Natural killer cell (primary cell): ENCODE data around the gene TANGO6. TPM values are rescaled to one million over a fixed set of nuclear protein-coding genes. Genes with fewer than 3 reads are reported as not detected.

Experiments used
- ATAC-seq, 3 donors: fragments of 150-1000 bp in 2 of 3; fragments of 200-7000 bp in 1 of 3; cut with Tn5 transposase; 1 replicate in 1 of 3; 2 replicates in 2 of 3; pipeline ENCODE4 v1.10.0; 2021; ENCODE audit warnings: mild to moderate bottlenecking in 2 of 3, moderate library complexity in 2 of 3
- DNase-seq, 2 donors: peaks; one replicate each; pipeline versions ENCODE4 v3.0.0 to v3.0.0-alpha.2; 2013 to 2021; ENCODE audit warnings: mixed read lengths in 1 of 2
- H3K27ac ChIP-seq: one replicate; pipeline ENCODE4 v1.5.1; 2013; ENCODE audit warnings: mild to moderate bottlenecking, low read length
- H3K27me3 ChIP-seq: one replicate; pipeline ENCODE4 v1.6.1; 2013; ENCODE audit warnings: low read length; ENCODE audit not compliant: control insufficient read depth, insufficient read depth
- H3K36me3 ChIP-seq: one replicate; pipeline ENCODE4 v1.6.1; 2013; ENCODE audit warnings: low read length; ENCODE audit not compliant: control insufficient read depth, insufficient read depth
- H3K4me1 ChIP-seq: one replicate; pipeline ENCODE4 v1.6.1; 2013; ENCODE audit warnings: low read length; ENCODE audit not compliant: control insufficient read depth, insufficient read depth
- H3K4me3 ChIP-seq: one replicate; pipeline ENCODE4 v1.5.1; 2013; ENCODE audit warnings: low read length
- H3K9me3 ChIP-seq: one replicate; pipeline ENCODE4 v1.6.1; 2013; ENCODE audit warnings: low read length; ENCODE audit not compliant: control insufficient read depth, insufficient read depth
- H3K27ac Mint-ChIP-seq, 2 donors: one replicate each; pipeline ENCODE4 v1.8.0; 2022; ENCODE audit warnings: mild to moderate bottlenecking in 2 of 2, mixed read lengths in 2 of 2, moderate library complexity in 1 of 2
- H3K27me3 Mint-ChIP-seq, 2 donors: one replicate each; pipeline ENCODE4 v1.8.0; 2022; ENCODE audit warnings: low read depth in 2 of 2, mixed read lengths in 2 of 2
- H3K36me3 Mint-ChIP-seq: one replicate; pipeline ENCODE4 v1.8.0; 2022; ENCODE audit warnings: mixed read lengths
- H3K4me1 Mint-ChIP-seq, 2 donors: one replicate each; pipeline ENCODE4 v1.8.0; 2022; ENCODE audit warnings: mixed read lengths in 2 of 2
- H3K4me3 Mint-ChIP-seq: one replicate; pipeline ENCODE4 v1.8.0; 2022; ENCODE audit warnings: mild to moderate bottlenecking, moderate library complexity, mixed read lengths
- H3K9me3 Mint-ChIP-seq, 2 donors: one replicate each; pipeline ENCODE4 v1.8.0; 2022; ENCODE audit warnings: mixed read lengths in 2 of 2
- CTCF ChIP-seq: fragments of 200-600 bp; IDR thresholded peaks from one replicate; pipeline ENCODE4 v1.8.0; 2022; ENCODE audit warnings: antibody characterized with exemption
- WGBS: methylation state at CpG from one replicate; pipeline ENCODE4 v1.1.7; 2013; ENCODE audit warnings: missing lambda C conversion rate; ENCODE audit not compliant: insufficient coverage; 5-methylcytosine and 5-hydroxymethylcytosine counted together
- intact Hi-C: fragments of 100-400 bp; cut with micrococcal nuclease; formaldehyde crosslinking; loops from one replicate; pipeline ENCODE4 v1.14.2; 2022
- total RNA-seq, 4 donors: library from RNA; stranded (reverse); fragments of 120-200 nt in 1 of 4; gene quantifications; one replicate each; pipeline versions ENCODE4 v1.2.3 to v1.2.4, GENCODE V29; 2013 to 2022

Gene TANGO6
- total RNA-seq, 3 donors from 2014 or later (not counting 1 experiment from before 2014, with no cell fraction given) = 21.2 to 27.3 (median 23.9) TPM

GRCh38 chr16:69111216-69111875 is 268.0 kb downstream of the TANGO6 start:
- no peaks in the 10 kb centered on the region for H3K36me3 Mint-ChIP-seq
- H3K27ac ChIP-seq = no peak overlapping the region
- 85% methylated on average over 6 of the region's 6 CpGs for WGBS
- no peak overlapping the region for H3K4me3 ChIP-seq
- H3K4me1 Mint-ChIP-seq = peaks cover 5 to 17% of the 10 kb centered on the region in 2 donors
- ATAC-seq (no peak), DNase-seq (no peak)
- no peak for TF ChIP-seq CTCF
- peaks cover 13% of the 10 kb centered on the region for H3K27me3 ChIP-seq
- no peak overlapping the region for H3K27ac Mint-ChIP-seq
- intact Hi-C loops = no loop called here
- H3K9me3 Mint-ChIP-seq = no peaks in the 10 kb centered on the region
- peaks cover 7 to 10% of the 10 kb centered on the region in 2 donors for H3K27me3 Mint-ChIP-seq
- H3K4me1 ChIP-seq = peaks cover 14% of the 10 kb centered on the region
- no peaks in the 10 kb centered on the region for H3K9me3 ChIP-seq
- peaks cover 17% of the 10 kb centered on the region for H3K36me3 ChIP-seq
- H3K4me3 Mint-ChIP-seq = no peak overlapping the region

- Histone ChIP-seq H3K4me3 (no peak overlapping the region), H3K4me1 (peaks cover 9% of the 10 kb centered on the region), H3K27me3 (peaks cover 9% of the 10 kb centered on the region), H3K36me3 (peaks cover 20% of the 10 kb centered on the region), H3K27ac (no peak overlapping the region), H3K9me3 (no peaks in the 10 kb centered on the region)
- Mint-ChIP-seq H3K9me3 (no peaks in the 10 kb centered on the region), H3K36me3 (no peaks in the 10 kb centered on the region), H3K27ac (no peak overlapping the region), H3K4me3 (no peak overlapping the region), H3K4me1 (peaks cover 3 to 15% of the 10 kb centered on the region in 2 donors), H3K27me3 (peaks cover 4 to 8% of the 10 kb centered on the region in 2 donors)
- 90% methylated on average over 5 of the region's 5 CpGs for WGBS
- DNase-seq = no peak
- ATAC-seq = no peak
- TF ChIP-seq CTCF = no peak
- intact Hi-C loops = no loop called here
Observed at GRCh38 chr16:69111876-69112230, 268.5 kb downstream of the TANGO6 start.

- intact Hi-C loops = no loop called here
- ATAC-seq (peak; percentile 60 to 74 (median 74)), DNase-seq (peak; percentile 29 to 61)
- H3K9me3 ChIP-seq = no peaks in the 10 kb centered on the region
- no peak overlapping the region for H3K27ac Mint-ChIP-seq
- H3K36me3 ChIP-seq = peaks cover 22% of the 10 kb centered on the region
- no peak overlapping the region for H3K4me3 Mint-ChIP-seq
- H3K27me3 ChIP-seq = peaks cover 4% of the 10 kb centered on the region
- peaks cover 3% of the 10 kb centered on the region for H3K4me1 ChIP-seq
- TF ChIP-seq CTCF = peak; percentile 58
- no peaks in the 10 kb centered on the region for H3K9me3 Mint-ChIP-seq
- WGBS = 73% methylated on average over 6 of the region's 6 CpGs
- no peak overlapping the region for H3K27ac ChIP-seq
- no peaks in the 10 kb centered on the region for H3K36me3 Mint-ChIP-seq
- H3K27me3 Mint-ChIP-seq = peaks cover 0 to 3% of the 10 kb centered on the region in 2 donors
- no peak overlapping the region for H3K4me3 ChIP-seq
- peaks cover 0 to 10% of the 10 kb centered on the region in 2 donors for H3K4me1 Mint-ChIP-seq
Observed at GRCh38 chr16:69112285-69113129, 269.2 kb downstream of the TANGO6 start.
